Stimulated activated CD4-positive, alpha-beta T cell treated with anti-CD3 and anti-CD28 coated beads, Interleukin-4, amount 100 ng/mL, for 1 hour (primary cell): ENCODE results near the gene CDA.

Source experiments
- DNase-seq: peaks from one replicate; pipeline ENCODE4 v3.0.0-alpha.2; 2020

Gene CDA

DNA sequence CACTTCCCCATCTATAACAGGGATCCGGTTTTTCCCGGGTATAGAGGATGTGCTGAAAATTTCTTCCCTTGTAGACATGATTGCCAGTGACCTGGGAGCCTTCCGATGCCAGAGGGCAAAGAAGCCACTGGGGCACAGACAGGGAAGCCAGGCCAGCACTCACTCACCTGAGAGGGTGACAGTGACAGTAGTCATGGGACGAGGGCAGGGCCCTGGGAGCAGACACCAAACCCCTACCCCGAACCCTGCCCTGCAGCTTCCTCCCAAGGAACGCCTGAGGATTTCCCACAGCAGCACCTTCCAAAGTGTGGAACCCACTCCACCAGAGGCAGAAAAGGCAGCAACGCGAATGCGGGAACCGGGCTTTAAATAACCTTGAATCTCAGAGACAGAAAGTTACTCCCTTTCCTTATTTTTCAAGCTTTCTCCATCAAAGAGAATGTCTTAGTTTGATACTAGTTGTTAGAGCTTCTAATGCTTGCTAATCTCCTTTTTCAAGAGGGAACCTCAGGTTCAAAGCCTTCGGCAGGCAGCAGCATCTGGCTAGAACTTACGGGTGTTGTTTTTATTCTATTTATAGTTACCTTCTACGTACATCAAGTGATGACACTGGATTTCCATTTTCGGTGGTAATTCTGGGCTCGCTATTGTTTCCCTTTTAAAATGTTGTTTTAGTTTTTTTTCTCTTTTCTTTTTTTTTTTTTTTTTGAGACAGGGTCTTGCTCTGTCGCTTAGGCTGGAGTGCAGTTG lies 69.4 kb downstream of the CDA start:
- DNase-seq: no peak

DNA sequence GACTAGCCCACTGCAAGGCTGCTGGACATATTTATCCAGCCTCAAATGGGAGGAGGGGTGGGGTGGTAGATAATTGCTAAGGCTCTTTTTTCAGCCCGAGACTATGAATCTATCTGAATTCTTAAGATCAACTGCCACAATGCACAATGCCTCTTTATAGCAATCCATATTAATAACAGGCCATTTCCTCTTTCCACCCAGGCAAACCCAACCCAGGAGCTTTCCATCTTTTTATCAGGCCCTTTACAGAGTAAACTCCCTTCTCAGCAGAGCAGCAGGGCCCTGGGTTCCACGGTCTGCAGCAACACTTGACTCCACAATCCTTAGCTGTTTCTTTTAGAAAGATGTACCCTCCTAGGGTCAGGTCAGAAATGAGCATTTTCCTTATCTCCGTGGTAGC lies 71.5 kb downstream of the CDA start:
- DNase-seq: no peak

- DNase-seq: peak; percentile 10
These were observed 71.9 kb downstream of the CDA start for GRCh38 chr1:20660847-20661206.

DNA sequence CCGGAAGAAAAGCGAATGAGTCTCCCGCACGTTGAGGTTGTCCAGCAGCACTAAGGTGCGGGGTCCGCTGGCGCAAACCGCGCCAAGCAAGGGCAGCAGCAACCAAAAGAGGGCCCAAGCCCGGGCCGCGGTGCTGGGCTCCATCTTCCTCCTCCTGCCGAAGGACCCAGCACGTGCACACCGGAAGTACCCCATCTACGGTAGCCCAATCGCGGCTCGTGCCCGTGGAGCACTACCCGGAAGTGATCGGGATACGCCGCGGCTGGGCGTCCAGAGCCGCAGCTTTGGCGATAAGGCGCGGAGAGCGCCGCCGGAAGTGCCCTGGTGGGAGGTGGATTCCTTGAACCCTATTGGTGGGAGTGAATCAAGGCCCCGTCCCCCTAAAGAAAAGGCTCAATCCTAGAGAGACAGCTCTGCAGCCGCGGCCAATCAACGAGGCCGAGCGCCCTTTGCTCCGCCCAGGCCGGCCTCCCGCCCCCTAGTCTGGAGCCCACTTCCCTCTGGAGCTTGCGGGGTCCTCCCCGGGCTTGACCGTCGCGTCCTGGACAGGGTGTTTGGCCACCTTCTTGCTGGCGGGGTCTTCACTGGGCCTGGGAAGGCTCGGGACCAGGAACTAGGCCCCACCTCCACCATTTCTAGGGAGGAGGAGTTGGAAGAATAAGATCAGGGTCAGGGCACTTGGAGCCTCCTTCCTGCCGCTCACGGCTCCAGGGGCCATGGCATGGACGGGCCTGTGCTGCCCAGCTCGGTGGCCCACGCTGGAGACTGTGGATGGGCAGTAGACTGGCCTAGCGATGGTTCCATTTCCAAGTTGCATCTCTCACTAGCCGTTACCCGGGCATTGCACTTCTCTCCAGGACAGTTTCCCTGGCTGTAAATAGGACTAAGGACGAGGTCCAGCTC lies 72.6 kb downstream of the CDA start, which contains the start of gene DDOST:
TSS of gene DDOST (minus strand) at position 163 of the 903 bp plus-strand sequence. CDS start at position 144, 19 bp downstream.
- DNase-seq: peak; percentile 94

GRCh38 chr1:20662110-20662475 lies 73.2 kb downstream of the CDA start:
- no peak for DNase-seq

GRCh38 chr1:20663365-20663764 lies 74.5 kb downstream of the CDA start:
- DNase-seq: no peak

DNA sequence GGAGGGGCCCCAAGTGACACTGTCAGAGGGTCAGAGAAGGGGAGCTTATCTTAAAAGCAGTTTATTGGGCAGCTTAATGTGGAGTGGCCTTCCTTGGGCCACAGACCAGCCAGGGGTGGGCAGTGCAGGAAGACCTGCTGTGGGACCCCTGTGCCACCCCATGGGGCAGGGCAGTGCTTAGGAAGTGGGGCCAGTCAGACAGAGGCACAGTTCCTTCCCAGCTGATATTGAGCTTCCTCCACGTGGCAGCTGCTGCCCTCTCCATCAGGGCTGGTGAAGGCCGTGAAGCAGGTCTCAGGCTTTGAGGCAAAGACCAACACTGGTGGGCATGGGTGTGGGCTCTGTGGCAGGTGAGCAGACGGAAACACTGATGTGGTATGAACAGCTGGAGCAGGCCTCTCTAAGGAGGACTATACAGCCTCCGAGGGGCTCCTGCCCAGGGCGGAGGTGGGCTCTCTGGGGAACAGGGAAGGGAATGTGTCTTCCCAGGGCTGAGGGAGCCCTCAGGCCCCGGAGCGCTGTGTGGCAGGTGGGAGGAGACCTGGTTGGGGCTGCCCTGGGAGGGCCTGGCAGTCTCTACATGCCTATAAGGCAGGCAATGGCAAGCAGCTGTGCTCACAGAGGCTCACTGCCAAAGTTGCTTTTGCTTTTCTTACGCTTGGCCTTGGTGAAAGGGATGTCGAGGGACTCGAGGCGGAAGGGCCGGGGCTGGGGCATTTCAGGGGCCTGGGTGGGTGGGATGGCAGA lies 75.2 kb downstream of the CDA start:
- DNase-seq: no peak

DNA sequence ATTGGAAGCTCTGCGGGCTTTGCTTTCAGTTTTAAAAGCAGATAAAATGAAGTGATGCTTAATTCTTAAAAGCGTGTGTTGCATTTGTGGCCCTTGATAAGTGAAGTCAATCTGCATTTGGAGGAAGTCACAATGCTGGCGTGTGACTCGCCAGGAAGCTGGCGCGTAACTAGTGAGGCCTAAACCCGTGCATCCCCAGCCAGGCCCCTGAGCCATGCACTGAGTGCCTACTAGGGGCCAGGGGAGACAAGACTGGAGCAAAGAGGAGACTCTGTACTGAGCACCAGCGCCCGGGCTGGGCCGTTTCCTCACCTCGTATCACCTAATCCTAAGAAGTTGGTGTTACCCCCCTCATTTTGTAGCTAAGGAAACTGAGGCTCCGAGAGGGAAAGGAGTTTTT lies 76.8 kb downstream of the CDA start:
- no peak for DNase-seq

GRCh38 chr1:20666146-20666545 lies 77.2 kb downstream of the CDA start:
- DNase-seq: no peak

GRCh38 chr1:20666804-20667203 lies 77.9 kb downstream of the CDA start:
- DNase-seq: no peak
